Nephron progenitor cell (in vitro differentiated cells): ENCODE data around the gene PRELID2.

ENCODE experiments used
- DNase-seq: peaks from one replicate; pipeline ENCODE4 v3.0.0; 2021
- H3K27ac Mint-ChIP-seq: 2 replicates; pipeline ENCODE4 v1.8.0; 2021; ENCODE audit warnings: mild to moderate bottlenecking, moderate library complexity, mixed read lengths
- H3K27me3 Mint-ChIP-seq: 2 replicates; pipeline ENCODE4 v1.8.0; 2021; ENCODE audit warnings: mild to moderate bottlenecking, low read depth, mixed read lengths; ENCODE audit not compliant: poor library complexity
- H3K36me3 Mint-ChIP-seq: 2 replicates; pipeline ENCODE4 v1.8.0; 2021; ENCODE audit warnings: low read depth, mixed read lengths
- H3K4me1 Mint-ChIP-seq: 2 replicates; pipeline ENCODE4 v1.8.0; 2021; ENCODE audit warnings: mixed read lengths
- H3K4me3 Mint-ChIP-seq: 2 replicates; pipeline ENCODE4 v1.8.0; 2021; ENCODE audit warnings: mild to moderate bottlenecking, moderate library complexity, mixed read lengths
- H3K9me3 Mint-ChIP-seq: 2 replicates; pipeline ENCODE4 v1.8.0; 2021; ENCODE audit warnings: mild to moderate bottlenecking, moderate library complexity, mixed read lengths
- TF ChIP-seq, protein P1 (sequence below): fragments of 200-600 bp; sonication (generic); IDR thresholded peaks from 2 replicates; pipeline ENCODE4 v1.5.0; 2021; ENCODE audit warnings: antibody characterized with exemption

The PRELID2 gene

DNA sequence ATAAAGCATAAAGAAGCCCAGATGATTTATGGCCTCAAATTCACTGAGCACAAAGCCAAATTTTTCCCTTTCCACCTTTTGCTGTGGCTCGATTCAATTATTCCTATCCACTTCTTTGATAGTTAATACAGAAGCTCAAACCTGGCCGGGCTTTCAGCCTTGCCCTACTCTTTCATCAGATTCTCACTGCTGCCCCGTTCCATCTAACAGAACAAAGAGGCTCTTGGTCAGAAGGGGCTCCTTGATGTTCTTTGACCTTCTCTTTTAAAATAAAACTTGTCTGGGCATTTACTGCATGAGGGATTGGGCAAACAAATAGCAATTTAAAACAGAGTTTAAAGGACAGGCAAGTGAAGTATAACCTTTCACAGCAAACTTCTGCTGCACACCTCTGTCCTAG lies 27.9 kb upstream of the PRELID2 start:
- DNase-seq: no peak
- H3K4me1 Mint-ChIP-seq: peaks cover 10% of the 10 kb centered on the region
- H3K36me3 Mint-ChIP-seq: no peaks in the 10 kb centered on the region
- no peak overlapping the region for H3K4me3 Mint-ChIP-seq
- TF ChIP-seq, protein P1, sequence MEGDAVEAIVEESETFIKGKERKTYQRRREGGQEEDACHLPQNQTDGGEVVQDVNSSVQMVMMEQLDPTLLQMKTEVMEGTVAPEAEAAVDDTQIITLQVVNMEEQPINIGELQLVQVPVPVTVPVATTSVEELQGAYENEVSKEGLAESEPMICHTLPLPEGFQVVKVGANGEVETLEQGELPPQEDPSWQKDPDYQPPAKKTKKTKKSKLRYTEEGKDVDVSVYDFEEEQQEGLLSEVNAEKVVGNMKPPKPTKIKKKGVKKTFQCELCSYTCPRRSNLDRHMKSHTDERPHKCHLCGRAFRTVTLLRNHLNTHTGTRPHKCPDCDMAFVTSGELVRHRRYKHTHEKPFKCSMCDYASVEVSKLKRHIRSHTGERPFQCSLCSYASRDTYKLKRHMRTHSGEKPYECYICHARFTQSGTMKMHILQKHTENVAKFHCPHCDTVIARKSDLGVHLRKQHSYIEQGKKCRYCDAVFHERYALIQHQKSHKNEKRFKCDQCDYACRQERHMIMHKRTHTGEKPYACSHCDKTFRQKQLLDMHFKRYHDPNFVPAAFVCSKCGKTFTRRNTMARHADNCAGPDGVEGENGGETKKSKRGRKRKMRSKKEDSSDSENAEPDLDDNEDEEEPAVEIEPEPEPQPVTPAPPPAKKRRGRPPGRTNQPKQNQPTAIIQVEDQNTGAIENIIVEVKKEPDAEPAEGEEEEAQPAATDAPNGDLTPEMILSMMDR: no peak
- H3K27ac Mint-ChIP-seq: no peak overlapping the region
- peaks cover 15% of the 10 kb centered on the region for H3K9me3 Mint-ChIP-seq
- peaks cover 3% of the 10 kb centered on the region for H3K27me3 Mint-ChIP-seq

DNA sequence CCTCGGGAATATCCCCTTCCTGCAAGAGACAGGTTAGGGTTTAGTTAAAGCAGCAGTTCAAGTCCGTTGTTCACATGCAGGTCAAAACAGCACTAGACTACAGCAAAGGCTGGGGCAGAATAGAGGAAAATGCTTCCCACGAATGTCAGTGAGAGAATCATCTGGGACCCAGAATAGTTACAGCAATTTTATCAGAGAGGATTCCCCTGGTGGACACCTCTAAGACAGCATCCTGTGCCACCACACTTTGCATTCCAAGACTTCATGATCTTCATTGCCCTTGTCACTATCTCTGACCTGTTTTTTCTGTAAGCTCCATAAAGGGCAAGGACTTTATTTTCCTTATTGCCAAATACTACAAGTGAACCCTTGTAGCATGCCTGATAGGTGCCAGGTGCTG lies 24.8 kb upstream of the PRELID2 start:
- Mint-ChIP-seq H3K36me3 (no peaks in the 10 kb centered on the region), H3K27me3 (peaks cover 3% of the 10 kb centered on the region), H3K27ac (no peak overlapping the region), H3K4me1 (peaks cover 32% of the 10 kb centered on the region), H3K9me3 (peaks cover 11% of the 10 kb centered on the region), H3K4me3 (no peak overlapping the region)
- TF ChIP-seq, protein P1: peak; percentile 24
- no peak for DNase-seq

DNA sequence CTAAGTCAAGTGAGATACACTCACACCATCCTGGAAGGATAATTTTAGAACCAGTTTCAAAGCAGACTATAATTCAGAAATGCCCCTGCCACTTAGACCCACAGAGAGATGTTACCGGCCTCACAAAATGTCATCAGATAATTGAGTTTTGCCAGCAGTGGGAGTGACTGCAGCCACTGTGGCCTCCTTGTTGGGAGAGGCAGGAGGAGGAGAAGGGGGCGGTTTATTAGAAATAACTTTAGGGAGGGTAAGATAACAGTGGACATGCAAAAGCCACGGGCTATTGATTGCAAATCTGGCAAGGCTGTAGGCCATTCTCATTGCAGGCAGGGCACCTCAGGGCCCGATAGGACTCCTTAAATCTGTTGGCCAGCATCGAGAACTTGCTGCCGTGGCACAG lies 24.3 kb upstream of the PRELID2 start:
- Mint-ChIP-seq H3K4me3 (no peak overlapping the region), H3K9me3 (peaks cover 7% of the 10 kb centered on the region), H3K36me3 (no peaks in the 10 kb centered on the region), H3K27ac (peak overlapping the region; percentile 23), H3K4me1 (peaks cover 36% of the 10 kb centered on the region), H3K27me3 (peaks cover 3% of the 10 kb centered on the region)
- DNase-seq: no peak
- TF ChIP-seq, protein P1: no peak

DNA sequence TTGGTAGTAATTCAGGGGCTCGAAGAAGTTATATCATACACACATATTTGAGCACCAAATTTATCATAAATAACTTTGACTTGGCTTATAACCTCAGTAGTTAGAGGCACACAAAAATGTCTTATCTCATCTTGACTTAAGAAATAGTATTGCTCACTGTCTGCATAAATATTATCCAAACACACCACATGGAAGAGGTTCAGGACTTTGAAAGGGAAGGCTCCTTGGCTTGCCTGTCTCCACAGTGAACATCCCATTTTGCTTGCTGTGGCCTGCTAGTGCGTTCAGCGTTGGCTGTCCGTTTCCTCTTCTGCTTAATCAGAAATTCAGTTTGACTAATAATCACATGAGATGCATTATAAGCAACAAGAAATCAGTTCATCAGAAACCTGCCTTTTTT lies 23.8 kb upstream of the PRELID2 start:
- Mint-ChIP-seq H3K27ac (peak overlapping the region; percentile 23), H3K27me3 (peaks cover 3% of the 10 kb centered on the region), H3K36me3 (no peaks in the 10 kb centered on the region), H3K4me1 (peaks cover 41% of the 10 kb centered on the region), H3K9me3 (peaks cover 2% of the 10 kb centered on the region), H3K4me3 (no peak overlapping the region)
- no peak for DNase-seq
- TF ChIP-seq, protein P1: no peak

DNA sequence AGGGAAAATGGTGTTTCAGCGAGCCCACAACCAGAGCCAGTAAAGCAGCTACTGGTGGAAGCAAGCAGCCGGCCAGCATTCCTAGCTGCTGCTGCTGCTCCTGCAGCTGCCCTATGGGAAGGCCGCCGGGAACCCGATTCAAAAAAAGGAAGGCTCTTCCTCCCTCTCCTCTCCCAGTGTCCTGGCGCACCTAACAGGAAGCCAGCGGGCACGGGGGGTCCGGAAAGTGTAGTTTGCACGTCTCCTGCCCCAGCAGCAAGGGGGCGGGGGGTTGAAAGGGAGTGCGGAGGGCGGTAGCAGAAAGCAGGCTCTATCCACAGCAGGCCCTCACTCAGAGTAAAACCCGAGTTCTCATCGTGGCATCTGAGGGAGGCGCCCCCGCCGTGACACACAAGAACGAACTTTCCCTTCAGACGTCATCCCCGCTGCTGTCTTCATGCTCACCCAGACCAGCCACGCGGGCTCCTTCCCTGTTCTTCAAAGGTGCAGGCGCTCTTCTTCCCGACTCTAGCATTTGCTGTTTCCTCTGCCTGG lies 21.2 kb upstream of the PRELID2 start:
- H3K36me3 Mint-ChIP-seq: no peaks in the 10 kb centered on the region
- peaks cover 45% of the 10 kb centered on the region for H3K4me1 Mint-ChIP-seq
- peak overlapping the region; percentile 77 for H3K4me3 Mint-ChIP-seq
- H3K27me3 Mint-ChIP-seq: peaks cover 2% of the 10 kb centered on the region
- TF ChIP-seq, protein P1: no peak
- no peaks in the 10 kb centered on the region for H3K9me3 Mint-ChIP-seq
- peak; percentile 56 for DNase-seq
- H3K27ac Mint-ChIP-seq: peak overlapping the region; percentile 87

DNA sequence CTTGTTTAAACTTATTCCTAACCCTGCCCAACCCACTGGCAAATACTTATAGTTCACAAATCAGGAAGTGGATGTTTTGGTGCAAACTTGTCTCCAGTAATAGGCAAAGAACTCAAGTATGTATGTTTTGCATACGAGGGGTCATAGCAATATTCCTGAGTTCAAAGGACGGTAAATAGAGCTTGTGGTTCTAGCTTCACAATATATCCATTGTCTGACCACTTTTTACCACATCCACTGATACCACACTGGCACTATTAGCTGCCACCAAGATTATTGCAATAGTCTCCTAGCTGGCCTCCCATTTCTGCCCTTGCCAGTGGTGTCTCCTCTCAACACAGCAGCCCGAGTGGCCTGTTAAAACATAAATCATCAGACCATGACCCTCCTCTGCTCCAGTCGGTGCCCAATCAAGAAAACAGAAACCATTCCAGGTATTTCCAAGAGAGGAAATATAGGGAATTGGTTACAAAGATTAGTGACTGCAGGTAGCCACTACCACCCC lies 20.7 kb upstream of the PRELID2 start:
- Mint-ChIP-seq H3K4me1 (peaks cover 45% of the 10 kb centered on the region), H3K9me3 (no peaks in the 10 kb centered on the region)
- DNase-seq: peak; percentile 25

More for the DNA sequence above, 20.7 kb upstream of the PRELID2 start:
- no peaks in the 10 kb centered on the region for H3K36me3 Mint-ChIP-seq
- H3K27me3 Mint-ChIP-seq: no peaks in the 10 kb centered on the region
- TF ChIP-seq, protein P1: no peak
- peak overlapping the region; percentile 77 for H3K4me3 Mint-ChIP-seq
- H3K27ac Mint-ChIP-seq: peak overlapping the region; percentile 87
